Activated T-helper 1 cell treated with Interleukin-2 at 50 U/mL for 16 hours (primary cell): ENCODE measurements around the gene DQX1.
A peak's percentile ranks its signal among the peaks of the same experiment; 100 is the strongest.
"Not testable (repeated sequence)": the region's sequence is repeated elsewhere in the genome, so short reads cannot be mapped to it uniquely, and the experiment has no call there.

Experiments used
- DNase-seq: peaks from one replicate; pipeline ENCODE4 v3.0.0-alpha.2; 2020; ENCODE audit warnings: low read depth

Gene DQX1

GRCh38 chr2:74491648-74492544 is 34.1 kb downstream of the DQX1 start:
- DNase-seq = no peak

DNA sequence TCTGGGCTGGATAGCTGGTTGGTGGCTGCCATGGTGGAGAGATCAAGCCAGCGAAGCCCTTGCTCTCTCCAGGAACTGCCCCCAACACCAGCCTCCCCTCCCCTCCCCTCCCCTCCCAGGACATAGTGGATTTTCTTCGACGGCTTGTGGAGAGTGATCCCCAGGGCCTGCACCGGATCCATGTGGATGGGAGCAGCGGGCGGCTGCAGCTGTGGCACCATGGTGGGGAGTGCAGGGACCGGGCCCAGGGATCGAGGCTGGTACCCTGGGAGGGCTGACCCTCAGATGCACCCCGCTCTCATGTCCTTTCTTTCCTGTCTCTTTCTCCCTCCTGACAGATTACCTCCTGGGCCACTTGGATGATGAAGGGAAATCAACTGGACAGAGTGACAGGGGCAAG is 36.1 kb downstream of the DQX1 start:
- DNase-seq = no peak

GRCh38 chr2:74488643-74489481 is 37.2 kb downstream of the DQX1 start:
- no peak for DNase-seq

- no peak for DNase-seq
These were observed 39.9 kb downstream of the DQX1 start for GRCh38 chr2:74486141-74486540.

DNA sequence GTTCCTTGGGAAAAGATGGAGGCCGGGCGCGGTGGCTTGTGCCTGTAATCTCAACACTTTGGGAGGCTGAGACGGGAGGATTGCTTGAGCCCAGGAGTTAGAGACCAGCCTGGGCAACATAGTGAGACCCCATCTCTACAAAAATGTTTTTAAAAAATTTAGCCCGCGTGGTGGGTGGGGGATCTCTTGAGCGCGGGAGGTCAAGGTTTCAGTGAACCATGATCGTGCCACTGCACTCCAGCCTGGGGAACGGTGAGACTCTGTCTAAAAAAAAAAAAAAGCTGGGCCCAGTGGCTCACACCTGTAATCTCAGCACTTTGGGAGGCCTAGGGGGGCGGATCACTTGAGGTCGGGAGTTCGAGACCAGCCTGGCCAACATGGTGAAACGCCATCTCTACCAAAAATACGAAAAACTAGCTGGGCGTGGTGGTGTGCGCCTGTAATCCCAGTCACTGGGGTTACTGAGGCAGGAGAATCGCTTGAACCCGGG is 42.3 kb downstream of the DQX1 start:
- DNase-seq = not testable (repeated sequence)

- peak; percentile 83 for DNase-seq
These were observed 43.0 kb downstream of the DQX1 start, which contains the start of the genes CCDC142 and TTC31 for GRCh38 chr2:74482801-74483674. Gene CCDC142, minus strand, starts transcription at chr2:74482998. Its CDS starts 161 bp downstream, at chr2:74482837. Gene TTC31, plus strand, starts transcription at chr2:74483081. Its CDS starts 15 bp downstream, at chr2:74483096.

GRCh38 chr2:74481961-74482800 is 43.9 kb downstream of the DQX1 start:
- DNase-seq = peak; percentile 35

GRCh38 chr2:74481431-74481830 is 44.6 kb downstream of the DQX1 start:
- DNase-seq = no peak

- DNase-seq = no peak
These were observed 51.1 kb downstream of the DQX1 start for GRCh38 chr2:74474899-74475298.

DNA sequence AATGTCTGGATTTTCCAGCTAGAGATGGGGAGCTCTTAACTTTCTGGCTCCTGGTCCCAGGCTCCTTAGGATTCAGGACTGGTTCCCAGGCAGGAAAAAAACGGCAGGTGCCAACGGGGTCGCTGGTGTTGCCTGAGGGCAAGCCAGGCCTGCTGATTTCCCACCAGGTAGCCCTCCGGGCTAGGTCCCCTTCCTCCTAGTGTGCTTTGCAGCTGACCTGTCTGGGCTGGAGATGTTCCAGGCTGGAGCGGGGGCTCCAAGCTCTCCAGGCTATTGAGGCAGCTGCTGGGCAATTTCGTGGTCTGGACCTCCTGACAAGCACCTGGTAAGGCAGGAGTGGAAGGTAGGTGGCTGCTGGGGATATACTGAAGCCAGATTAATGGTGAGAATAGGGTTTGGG is 51.5 kb downstream of the DQX1 start:
- DNase-seq = no peak

DNA sequence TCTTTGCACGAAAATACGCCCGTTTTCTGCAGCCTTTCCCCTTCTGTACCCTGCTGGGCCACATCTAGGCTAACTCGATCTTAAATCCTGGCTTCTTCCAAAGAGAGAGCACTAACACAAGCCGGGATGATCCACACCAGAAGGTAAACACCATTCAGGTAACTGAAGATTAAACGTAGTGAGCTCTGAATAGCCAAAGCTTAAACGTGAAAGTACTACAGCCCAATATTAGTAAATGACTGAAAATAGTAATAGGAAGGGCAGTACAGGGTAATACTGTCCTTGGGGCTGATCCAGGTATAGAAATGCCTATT is 53.1 kb downstream of the DQX1 start:
- no peak for DNase-seq

DNA sequence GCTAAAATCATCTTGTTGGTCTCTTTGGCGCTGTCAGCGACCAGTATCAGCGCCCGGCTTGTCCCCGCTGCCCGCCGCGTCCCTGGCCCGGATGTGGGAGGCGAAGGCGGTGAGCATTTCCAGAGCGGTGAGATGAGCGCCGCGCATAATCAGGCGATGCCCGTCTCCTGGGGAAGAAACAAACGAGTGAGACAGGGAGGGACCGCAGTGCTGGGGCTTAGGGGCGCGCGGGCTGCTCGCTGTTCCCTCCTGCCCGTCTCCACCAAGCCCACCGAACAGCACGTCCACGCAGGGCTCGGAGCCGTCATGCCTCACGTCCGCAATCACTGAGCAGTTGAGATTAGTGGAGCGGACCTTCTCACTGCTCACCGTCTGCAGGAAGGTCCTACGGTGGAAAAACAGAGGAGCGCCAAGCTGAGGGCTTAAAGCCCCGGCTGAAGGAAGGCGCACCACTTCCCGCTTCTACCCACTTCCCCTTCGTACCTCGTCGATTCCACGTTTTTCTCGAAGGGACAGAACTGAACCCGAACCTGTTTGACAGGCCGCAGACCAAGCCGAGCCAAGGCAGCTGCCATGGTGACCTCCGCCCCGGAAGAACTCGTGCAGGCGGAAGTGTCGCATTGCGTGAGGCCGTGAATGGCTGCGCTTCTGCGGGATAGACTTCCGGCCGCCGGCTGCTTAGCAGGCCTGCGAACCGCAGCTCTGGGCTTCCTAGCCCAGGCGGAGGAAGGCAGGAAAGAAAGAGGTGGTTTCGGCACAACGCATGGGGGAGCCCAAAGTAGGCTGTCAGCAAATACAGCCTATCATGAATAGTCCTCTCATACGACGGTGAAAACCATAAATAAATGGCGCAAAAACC is 53.7 kb downstream of the DQX1 start, which contains the start of gene MRPL53:
Gene MRPL53, minus strand, starts transcription at position 595 of the 859 bp plus-strand sequence. Its CDS starts 20 bp downstream, at position 575.
- DNase-seq = peak; percentile 93

DNA sequence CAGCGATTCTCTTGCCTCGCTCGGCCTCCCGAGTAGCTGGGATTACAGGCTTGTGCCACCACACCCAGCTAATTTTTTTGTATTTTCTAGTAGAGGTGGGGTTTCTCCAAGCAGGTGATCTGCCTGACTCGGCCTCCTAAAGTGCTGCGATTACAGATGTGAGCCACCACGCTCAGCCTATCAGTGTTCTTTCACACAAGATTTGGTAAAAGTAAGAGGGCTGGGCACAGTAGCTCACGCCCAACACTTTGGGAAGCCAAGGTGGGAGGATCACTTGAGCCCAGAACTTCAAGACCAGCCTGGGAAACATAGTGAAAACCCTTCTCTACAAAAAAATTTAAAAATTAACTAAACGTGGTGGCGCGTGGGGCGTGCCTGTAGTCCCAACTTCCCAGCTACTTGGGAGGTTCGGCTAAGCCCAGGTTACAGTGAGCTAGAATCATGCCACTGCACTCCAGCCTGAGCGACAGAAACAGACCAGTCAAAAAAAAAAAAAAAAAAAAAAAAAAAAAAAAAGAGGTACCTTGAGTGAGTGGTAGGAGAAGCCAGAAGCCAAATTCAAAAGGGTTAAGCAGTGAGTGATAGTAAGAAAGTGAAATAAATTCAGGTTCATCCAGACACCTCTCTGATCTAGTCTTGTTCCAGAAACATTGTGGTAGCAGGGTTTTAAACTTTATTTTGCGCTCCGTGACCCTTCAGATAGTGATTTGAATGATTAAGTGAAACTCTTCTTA is 54.5 kb downstream of the DQX1 start:
- no peak for DNase-seq

DNA sequence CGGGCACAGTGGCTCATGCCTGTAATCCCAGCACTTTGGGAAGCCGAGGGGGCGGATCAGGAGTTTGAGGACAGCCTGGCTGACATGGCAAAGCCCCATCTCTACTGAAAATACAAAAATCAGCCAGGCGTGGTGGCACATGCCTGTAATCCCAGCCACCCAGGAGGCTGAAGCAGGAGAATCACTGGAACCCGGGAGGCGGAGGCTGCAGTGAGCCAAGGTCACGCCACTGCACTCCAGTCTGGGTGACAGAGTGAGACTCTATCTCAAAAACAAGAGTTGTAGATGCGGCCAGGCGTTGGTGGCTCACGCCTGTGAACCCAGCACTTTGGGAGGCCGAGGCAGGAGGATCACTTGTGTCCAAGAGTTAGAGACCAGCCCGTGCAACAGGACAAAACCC is 55.3 kb downstream of the DQX1 start:
- DNase-seq = not testable (repeated sequence)
